GM12872 (cell line): ENCODE measurements around the gene DYSF.

ENCODE experiments used
- CTCF ChIP-seq: IDR thresholded peaks from 3 replicates; pipeline ENCODE4 v1.5.1; 2011; ENCODE audit warnings: low read depth, mild to moderate bottlenecking, low read length, moderate library complexity; ENCODE audit not compliant: insufficient read depth

The DYSF gene

GRCh38 chr2:71570951-71571460 lies 117.6 kb downstream of the DYSF start:
- TF ChIP-seq CTCF = no peak

- no peak for TF ChIP-seq CTCF
Observed at GRCh38 chr2:71571945-71572344, 118.6 kb downstream of the DYSF start.

- TF ChIP-seq CTCF = no peak
Observed at GRCh38 chr2:71575966-71576365, 122.6 kb downstream of the DYSF start.

GRCh38 chr2:71576541-71576940 lies 123.2 kb downstream of the DYSF start:
- TF ChIP-seq CTCF = no peak

GRCh38 chr2:71577209-71577608 lies 123.8 kb downstream of the DYSF start:
- TF ChIP-seq CTCF = no peak

- TF ChIP-seq CTCF = no peak
Observed at GRCh38 chr2:71578767-71579342, 125.5 kb downstream of the DYSF start.

- no peak for TF ChIP-seq CTCF
Observed at GRCh38 chr2:71581026-71581425, 127.7 kb downstream of the DYSF start.
